Activated CD4-positive, alpha-beta T cell treated with anti-CD3 and anti-CD28 coated beads, Interleukin-2, amount 50 U/mL, for 48 hours (primary cell): Measurements from ENCODE around the gene FXN.
"Not testable (repeated sequence)": the region's sequence is repeated elsewhere in the genome, so short reads cannot be mapped to it uniquely, and the experiment has no call there.

Source experiments
- DNase-seq, 2 experiments: peaks; one replicate each; pipeline ENCODE4 v3.0.0-alpha.2; 2020

Gene FXN

DNA sequence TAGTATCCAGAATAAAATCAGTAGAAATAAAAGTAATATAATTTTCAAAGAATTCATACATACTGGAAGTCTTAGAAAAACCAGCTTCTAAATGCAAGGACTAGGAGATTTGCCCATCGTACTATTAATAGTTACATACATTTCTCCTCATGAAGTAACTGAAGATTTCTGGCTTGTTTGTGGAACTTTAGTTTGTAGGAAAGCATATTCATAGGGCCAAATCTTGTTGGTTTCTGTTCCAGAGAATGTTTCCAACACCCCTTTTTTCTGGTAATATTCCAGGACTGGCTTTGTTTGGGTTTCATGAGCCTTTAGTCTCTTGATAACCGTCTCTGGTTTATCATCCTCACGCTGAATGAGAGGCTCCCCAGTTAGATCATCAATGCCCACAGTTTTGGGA, 72.2 kb downstream of the FXN start:
- no peak for DNase-seq

DNA sequence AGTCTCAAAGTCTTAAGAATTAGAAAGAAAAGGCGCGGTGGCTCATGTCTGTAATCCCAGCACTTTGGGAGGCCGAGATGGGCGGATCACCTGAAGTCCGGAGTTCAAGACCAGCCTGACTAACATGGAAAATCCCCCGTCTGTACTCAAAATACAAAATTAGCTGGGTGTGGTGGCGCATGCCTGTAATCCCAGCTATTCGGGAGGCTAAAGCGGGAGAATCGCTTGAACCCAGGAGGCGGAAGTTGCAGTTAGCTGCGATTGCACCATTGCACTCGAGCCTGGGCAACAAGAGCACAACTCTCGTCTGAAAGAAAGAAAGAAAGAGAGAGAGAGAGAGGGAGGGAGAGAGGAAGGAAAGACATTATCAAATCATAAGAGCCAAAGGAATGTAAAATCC, 73.2 kb downstream of the FXN start:
- not testable (repeated sequence) for DNase-seq

DNA sequence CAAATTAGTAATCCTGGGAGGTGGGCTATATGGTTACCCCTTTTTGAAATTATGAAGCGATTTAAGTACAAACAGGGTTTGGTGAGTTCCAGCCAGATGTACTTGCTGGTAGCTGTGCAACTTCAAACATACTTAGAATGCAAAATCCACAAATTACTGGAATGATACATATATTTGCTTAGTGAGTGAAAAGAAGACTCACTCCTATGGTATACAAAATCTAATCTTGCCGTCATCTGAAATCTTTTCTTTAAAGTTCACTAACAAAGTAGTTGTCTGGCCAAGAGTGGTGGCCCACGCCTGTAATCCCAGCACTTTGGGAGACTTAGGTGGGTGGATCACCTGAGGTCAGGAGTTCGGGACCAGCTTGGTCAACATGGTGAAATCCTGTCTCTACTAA, 73.6 kb downstream of the FXN start:
- DNase-seq: no peak

DNA sequence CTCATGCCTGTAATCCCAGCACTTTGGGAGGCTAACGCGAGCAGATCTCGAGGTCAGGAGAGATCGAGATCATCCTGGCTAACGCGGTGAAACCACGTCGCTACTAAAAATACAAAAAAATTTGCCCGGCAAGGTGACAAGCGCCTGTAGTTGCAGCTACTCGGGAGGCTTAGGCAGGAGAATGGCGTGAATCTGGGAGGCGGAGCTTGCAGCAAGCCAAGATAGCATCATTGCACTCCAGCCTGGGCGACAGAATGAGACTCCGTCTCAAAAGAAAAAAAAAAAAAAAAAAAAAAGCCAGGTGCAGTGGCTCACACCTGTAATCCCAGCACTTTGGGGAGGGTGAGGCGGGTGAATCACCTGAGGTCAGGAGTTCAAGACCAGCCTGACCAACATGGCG, 77.1 kb downstream of the FXN start:
- not testable (repeated sequence) for DNase-seq

DNA sequence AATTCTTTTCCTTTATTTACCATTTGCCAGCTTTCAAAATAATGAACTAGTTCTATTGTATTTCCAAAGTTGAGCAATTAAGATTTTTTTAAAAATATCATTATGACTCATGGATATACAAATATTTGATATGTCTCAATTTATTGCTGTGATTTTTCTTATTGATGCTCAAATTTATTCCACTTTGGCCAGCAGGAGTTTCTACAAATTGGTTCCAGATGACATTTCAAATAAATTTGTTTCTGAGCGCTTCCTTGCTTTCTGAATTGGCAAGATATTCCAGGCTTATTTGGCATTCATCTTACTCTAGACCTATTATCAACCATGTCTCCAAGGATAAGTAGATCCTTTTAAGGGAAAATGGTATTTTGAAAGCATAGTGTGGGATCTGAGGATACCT, 80.1 kb downstream of the FXN start:
- DNase-seq: no peak

DNA sequence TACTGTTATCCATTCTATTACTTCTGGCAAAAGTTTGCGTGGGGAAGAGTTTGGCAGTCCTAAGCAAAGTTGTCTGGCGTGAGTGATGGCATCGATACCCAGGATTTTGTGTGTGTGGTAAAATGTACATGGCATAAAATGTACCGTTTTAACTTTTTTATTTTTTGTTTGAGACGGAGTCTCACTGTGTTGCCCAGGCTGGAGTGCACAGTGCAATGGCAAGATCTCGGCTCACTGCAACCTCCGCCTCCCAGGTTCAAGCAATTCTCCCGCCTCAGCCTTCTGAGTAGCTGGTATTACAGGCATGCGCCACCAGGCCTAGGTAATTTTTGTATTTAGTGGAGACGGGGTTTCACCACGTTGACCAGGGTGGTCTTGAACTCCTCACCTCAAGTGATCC, 83.1 kb downstream of the FXN start:
- DNase-seq: no peak

DNA sequence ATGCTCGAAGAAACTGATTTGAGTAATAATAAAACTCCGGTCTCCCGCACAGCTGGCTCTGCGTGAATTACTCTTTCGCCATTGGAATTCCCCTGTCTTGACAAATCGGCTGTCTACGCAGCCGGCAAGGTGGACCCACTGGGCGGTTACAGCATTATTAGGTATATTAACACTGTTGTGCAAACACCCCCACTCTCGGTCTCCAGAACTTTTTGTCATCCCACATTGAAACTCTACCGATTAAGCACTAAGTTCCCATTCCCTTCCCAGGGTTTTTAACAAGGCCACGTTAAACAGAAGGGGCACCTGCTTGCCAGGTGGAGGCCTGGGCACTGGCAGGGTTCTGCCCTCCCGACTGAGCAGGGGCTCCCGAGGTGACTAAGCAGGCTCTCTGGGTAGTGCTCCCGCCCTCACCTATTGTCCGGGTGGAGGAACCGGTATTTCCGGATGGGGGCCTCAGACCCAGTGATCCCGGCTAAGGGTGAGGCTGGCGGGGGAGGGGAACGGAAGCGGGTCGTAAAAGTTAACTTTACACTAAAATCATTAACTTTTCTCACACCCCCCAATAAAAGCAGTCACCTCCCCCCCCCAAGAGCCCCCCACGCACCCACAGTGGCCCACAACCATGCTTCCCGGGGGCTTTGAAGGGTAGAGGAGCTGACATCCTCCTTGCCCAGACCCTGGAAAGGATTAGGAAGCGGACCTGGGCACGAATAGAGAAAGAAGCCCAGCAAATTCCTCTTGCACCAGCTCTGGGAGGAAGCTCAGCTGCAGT, 85.0 kb downstream of the FXN start:
- DNase-seq: peak; percentile 15 to 21

DNA sequence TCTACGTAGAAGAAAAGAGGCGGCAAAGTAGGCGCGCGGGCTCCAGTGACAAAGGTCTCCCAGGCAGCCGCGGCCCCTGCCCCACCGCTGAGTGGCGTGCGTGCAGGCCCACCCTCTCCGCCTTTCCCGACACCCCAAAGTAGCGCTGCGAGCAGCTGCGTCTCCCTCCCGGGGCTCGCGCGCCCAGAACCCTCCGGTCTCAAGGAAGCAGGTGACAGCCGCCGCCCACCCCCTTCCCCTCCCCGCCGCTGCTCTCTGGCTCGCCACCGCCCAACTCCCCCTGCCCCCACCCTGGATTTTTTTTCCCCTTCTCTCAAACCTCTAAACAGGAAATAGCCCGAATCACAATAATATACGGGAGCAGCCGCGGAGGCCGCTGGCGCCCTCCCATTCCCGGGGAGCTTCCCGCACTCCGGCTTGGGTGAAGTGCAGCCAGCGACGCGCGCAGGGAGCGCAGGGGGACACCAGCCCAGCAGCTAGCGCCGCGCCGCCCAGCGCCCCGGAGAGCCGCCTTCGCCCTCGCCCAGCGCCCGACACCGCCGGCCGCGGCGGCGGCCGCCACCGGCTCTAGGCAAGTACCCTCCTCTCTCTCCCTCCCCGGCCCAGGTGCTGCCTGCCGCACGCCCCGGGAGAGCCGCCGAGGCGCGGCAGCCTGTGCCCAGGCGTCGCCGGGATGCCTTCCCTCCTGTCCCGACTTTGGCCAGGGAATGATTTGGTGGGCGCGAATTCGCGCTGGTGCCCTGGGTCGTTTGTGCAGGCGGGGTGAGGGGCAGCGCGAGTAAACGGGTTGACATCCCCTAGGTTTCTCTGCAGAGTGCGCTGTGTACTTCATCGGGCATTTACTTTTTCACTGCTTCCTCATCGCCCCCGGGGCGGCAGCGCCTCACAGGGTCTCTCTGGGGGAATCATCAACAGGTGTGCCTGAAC, 85.9 kb downstream of the FXN start:
- peak; percentile 27 to 38 for DNase-seq

DNA sequence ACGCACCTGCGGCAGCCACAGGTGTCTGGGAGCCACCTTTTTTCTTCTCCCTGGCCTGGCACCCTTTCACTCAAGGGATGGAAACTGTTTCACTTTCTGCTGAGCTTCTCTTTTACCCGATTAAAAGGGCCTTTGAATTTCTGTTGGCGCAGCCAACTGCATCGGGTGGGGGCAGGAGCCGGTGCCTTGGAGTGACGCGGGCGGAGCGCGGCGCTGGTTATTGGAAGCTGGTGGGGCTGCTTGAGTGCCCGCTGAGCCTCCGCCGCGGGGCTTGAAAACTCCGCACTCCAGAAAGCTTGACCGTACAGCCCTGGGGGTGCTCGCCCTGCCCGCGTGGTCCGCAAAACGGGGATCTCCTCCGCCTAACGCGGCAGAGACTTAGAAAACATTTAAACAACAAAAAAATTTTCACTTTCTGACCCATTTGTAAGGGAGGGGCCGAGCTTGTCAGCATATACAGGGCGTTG, 86.6 kb downstream of the FXN start:
- peak; percentile 32 to 49 for DNase-seq

DNA sequence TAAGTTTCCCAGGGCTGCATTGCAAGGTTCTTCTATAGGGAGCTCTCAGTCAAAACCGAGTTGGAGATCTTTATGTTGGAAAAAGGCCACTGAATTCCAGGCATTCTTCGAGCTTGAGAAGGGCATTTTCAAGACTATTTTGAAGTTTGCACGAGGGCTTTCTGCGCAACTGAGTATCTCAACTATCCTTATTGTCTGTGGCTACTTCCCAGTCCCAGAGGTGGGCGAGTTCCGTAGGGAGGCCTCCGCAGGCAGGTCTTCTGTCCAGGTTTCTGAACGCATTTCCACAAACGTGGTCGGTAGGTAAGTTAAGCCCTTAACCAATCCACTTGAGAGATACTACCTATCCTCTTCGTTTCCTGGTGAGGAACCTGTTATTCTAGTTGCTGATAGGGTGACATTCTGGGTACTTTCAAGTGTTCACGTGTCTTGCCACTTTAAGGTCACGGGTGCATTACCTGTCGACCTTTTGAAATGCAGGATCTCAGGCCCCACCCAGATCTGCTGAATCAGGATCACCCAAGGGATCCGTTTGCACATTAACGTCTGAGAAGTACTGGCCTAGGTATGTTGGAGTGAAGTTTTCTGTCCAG, 87.1 kb downstream of the FXN start:
- DNase-seq: no peak

DNA sequence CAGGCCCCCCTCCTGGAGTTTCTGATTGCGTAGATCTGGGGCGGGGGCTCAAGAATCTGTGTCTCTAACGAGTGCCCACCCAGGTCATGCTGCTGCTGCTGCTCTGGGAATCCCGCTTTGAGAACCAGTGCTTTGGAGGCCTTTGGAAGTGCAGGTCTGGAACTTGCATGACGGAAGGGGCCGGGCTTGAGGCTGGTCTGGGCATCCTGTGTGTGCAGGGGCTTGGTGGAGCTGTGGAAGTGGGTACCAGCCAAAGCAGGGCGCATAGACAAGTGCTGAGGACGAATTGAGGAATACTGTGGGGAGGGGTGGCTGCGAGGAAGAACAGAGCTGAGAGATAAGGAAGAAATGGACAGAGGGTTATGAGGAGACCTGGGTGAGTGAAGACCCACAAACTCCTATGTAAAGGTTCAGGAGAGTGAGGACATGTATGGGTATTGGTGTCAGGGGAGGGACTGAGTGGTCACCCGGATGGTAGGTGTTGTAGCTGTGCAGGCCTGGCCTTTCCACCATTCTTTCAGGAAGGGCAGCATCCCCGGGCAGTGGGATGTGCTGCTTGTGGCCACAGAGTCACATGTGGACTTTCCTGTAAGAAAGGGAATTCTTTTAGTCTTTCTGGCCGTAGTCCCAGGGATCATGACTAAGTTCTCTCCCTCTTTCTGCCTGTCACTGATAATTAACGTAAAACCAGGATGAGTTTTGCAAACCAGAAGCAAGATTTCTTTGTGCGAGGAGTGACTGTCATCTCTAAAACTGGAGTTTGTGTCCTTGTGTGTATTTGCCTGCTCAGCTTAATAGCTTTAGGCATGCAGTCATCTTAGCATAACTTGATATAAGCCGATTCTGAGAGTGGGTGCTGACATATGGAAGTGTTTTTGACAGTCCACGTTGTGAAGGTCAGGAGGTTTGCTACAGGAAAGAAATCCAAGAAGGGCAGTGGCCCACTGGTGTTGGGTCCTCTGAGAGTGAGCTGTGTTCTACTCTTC, 95.2 kb downstream of the FXN start:
- no peak for DNase-seq

DNA sequence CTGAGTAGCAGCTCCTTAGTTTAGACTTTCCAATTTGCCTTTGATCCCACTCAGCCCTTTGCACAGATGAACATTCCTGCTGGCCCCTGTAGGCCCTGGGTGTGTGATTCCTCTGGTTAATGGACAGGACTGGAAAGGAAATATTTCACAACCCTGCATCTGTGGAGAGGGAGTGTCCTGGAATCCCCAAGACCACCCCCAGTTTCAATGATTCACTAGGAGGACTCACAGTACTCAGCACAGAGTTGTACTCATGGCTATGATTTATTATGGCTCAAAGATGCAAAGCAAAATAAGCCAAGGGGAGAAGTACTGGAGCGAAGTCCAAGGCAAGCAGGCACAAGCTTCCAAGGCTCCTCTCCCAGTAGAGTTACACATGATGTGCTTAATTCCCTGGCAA, 96.1 kb downstream of the FXN start:
- DNase-seq: no peak

DNA sequence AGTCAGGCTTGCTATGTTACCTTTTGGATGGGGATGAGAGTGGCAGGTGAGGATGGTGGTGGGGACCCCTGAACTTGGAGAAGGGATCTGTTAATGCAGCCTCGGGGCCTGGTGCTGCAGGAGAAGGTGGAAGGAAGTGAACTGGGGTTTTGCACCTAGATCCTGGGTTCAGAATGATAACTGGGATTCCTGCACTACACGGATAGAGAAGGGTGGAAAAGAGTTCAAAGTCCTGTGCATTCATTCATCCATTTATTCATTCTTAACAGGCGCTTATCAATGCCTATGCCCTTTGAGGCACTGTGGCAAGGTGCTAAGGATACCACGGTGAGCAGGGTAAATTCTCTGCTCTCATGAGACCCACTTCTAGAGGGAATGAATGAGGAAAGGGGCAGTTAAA, 96.8 kb downstream of the FXN start:
- DNase-seq: no peak

DNA sequence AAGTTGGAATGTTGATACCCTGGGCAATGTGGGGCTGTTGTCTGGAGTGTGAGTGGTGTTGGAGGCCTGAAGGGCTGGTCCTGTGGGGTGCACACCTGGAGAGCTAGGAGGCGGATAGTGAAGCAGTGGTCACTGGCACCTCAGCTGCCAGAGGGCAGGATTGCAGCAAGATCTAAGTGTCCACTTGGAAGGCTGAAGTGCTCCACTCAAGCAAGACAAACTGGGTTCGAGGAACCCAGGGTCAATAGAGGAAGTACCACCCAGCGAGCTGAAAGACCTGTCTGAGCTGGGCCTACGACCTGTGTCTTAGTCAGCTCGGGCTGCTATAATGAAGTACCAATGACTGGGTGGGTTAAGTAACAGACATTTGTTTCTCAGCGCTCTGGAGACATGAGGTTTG, 98.9 kb downstream of the FXN start:
- no peak for DNase-seq

DNA sequence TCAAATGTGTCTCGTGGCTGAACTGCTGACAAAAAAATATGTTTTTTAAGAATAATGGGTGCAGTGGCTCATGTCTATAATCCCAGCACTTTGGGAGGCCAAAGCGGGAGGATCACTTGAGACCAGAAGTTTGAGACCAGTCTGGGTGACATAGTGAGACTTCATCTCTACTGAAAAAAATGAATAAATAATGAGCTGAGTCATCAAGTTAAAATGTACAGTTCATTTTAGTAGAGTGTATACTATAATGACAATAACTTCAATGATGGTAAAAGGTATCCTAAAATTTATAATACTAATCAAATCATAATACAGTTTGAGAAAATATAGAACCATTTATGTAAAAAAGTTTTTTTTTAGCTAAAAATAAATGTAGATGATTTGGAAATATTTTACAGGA, 100.6 kb downstream of the FXN start:
- DNase-seq: no peak

DNA sequence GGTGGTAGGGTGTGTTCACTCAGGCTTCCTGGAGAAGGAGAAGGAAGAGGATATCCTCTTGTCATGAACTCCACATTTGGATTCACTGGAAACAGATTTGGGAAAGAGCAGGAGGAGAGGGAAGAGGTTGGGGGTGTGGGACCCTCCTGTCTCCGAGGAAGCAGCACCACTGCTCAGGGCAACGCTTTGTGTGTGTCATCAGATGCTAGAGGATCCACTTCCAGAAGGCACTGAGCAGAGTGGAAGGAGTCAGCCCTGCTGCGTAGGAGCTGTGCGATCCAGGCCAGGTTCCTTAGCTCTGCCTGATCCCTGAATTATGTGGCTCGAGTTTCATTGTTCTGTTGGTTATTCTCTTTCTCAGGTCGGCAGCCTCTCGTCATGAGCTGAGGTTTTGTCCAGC, 101.2 kb downstream of the FXN start:
- DNase-seq: no peak

DNA sequence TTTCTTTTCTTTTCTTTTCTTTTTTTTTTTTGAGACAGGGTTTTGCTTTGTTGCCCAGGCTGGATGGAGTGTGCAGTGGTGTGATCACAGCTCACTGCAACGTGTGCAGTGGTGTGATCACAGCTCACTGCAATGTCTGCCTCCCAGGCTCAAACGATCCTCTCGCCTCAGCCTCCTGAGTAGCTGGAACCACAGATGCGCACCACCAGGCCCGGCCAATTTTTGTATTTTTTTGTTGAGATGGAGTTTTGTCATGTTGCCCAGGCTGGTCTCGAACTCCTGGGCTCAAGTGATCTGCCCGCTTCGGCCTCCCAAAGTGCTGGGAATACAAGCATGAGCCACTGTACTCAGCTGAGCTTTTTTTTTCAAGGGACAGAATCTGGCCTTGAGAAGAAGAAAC, 101.8 kb downstream of the FXN start:
- no peak for DNase-seq

DNA sequence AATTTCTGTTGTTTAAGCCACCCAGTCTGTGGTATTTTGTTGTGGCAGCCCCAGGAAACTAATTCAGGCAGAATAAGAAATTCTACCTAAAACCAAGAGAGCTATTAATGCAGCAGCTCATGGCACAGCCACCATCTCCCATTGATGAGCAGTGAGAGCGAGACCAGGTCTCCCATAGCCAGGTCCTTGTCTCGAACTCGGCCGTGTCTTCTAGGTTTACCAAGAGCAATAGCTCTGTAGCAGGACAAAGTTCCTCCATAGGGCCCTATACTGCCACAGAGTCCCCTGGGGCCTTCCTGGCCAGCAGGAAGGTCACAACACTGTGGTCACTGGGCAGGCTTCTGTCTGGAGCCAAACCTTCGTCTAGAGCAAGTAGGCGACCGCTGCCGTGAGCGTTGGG, 104.0 kb downstream of the FXN start:
- DNase-seq: no peak

DNA sequence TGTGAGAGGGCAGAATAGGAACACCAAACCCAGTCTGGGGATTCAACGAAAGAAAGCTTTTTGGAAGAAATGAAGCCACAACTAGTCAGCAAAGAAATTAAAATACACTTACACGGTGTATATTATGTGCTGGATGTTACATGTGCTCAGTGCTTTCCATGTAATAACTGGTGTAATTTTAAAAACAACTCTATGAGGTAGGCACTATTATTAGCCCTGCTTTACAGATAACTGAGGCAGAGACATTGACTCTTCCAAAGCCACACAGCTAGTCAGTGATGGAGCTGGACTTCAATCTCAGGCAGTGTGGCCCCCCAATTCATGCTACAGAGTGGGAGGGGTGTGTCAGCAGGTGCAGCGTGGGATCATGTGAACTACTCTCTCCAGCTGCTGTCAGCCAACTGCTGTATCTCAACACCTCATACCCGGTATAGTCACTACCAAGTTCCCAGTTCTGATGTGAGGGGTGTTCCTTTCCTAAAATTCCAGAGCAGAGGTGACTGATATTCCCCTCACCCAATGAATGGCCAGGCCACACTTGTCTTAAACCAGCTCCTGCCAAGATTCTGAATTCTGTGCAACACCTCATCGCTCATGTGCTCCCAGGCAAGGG, 104.7 kb downstream of the FXN start:
- no peak for DNase-seq

DNA sequence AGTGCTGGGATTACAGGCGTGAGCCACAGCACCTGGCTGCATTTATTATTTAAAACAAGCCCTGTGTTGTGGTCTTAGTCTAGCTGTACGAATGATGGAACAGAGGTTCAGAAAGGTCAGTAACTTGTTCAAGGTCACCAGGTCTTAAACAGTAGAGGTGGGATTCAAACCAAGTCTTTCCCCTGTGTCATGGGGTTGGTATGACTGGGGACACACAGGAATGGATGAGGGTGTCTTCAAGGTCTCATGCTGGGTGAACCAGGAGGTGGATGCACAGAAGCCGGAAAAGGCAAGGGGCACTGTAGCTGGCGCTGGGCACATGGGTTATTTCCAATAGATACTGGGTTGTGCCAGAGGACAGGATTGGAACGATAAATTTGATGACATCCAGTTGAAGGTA, 106.3 kb downstream of the FXN start:
- no peak for DNase-seq

DNA sequence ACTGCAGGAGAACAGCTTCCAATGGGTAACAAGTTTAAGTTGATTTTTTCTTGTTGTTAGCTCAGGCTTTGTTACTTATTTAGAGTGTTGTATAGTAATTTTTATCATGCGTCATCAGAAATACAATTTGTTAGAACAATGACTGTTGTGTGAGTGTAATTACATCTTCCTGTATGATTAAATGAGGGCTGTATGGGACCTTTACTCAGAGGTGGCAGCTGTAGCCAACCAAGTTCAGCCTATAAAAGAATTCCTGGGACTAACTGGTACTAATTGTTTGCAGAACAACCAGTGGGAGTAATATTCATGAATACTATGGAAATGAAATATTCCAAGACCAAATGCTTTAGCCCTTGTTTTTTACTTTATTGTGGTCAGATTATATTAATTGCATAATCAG, 107.7 kb downstream of the FXN start:
- DNase-seq: no peak

DNA sequence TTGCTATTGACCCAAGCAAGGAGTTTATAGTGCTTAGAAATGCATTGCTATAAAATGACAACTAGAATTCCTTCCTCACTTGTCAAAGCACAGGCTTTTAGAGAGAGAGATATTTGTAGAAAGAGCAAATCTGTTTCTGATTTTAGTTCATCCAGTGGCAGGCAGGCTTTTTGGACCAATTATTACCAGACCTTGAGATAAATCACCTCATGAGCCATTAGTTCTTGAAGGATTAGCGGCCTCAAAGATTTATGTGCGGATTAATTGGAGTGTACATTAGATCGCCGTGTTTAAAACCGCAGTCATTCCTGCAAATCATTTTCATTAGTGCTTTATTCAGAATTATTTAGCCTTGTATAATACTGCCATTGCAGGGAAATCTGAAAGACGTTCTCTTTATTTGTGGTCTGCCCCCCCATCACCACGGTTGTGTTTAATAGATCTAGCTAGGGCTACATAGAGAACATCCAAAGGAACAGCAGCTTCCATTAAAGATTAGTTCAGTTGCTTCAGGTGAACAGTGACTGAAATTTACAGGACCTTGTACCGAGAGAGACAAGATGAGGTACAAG, 109.7 kb downstream of the FXN start:
- DNase-seq: no peak
